H1 (cell line): Measurements from ENCODE around the gene HEPACAM. TPM values are rescaled to one million over a fixed set of nuclear protein-coding genes. Genes with fewer than 3 reads are reported as not detected.

Source experiments
- CHD1 ChIP-seq: IDR thresholded peaks from 2 replicates; pipeline ENCODE4 v1.6.1; 2012; ENCODE audit warnings: low read depth, low read length, improper control_type of control experiment
- CHD7 ChIP-seq: fragments of 300-600 bp; sonication (generic); IDR thresholded peaks from 2 replicates; pipeline ENCODE4 v1.7.1; 2012; ENCODE audit warnings: low read length, moderate library complexity, mild to moderate bottlenecking, inconsistent platforms; ENCODE audit not compliant: insufficient replicate concordance
- EP300 ChIP-seq, 2 experiments: IDR thresholded peaks; 1 replicate in 1 of 2; 2 replicates in 1 of 2; pipeline ENCODE4 v1.6.1; 2011 to 2012; ENCODE audit warnings: low read depth in 2 of 2, low read length in 2 of 2, mild to moderate bottlenecking in 2 of 2, borderline replicate concordance in 1 of 2, inconsistent platforms in 1 of 2, moderate library complexity in 1 of 2
- GTF2F1 ChIP-seq: IDR thresholded peaks from 2 replicates; pipeline ENCODE4 v1.6.1; 2012; ENCODE audit warnings: low read depth, low read length, improper control_type of control experiment, borderline replicate concordance
- HDAC2 ChIP-seq, 2 experiments: fragments of 300-600 bp in 1 of 2; sonication (generic) in 1 of 2; IDR thresholded peaks; 2 replicates each; pipeline ENCODE4 v1.6.1; 2011 to 2012; ENCODE audit warnings: low read depth in 2 of 2, low read length in 2 of 2, mild to moderate bottlenecking in 2 of 2, moderate library complexity in 2 of 2, borderline replicate concordance in 1 of 2, inconsistent platforms in 1 of 2
- MAFK ChIP-seq: IDR thresholded peaks from 2 replicates; pipeline ENCODE4 v1.6.1; 2012; ENCODE audit warnings: low read depth, mild to moderate bottlenecking, improper control_type of control experiment, low read length
- RBBP5 ChIP-seq: IDR thresholded peaks from 2 replicates; pipeline ENCODE4 v1.7.1; 2012; ENCODE audit warnings: low read depth, mild to moderate bottlenecking, inconsistent platforms, low read length, moderate library complexity, borderline replicate concordance
- SIRT6 ChIP-seq: IDR thresholded peaks from one replicate; pipeline ENCODE4 v1.7.1; 2012; ENCODE audit warnings: low read length, inconsistent platforms
- SIX5 ChIP-seq: IDR thresholded peaks from 2 replicates; pipeline ENCODE4 v1.6.1; 2011; ENCODE audit warnings: mild to moderate bottlenecking, low read depth, low read length
- TAF1 ChIP-seq: IDR thresholded peaks from 2 replicates; pipeline ENCODE4 v1.6.1; 2011; ENCODE audit warnings: mild to moderate bottlenecking, low read depth, low read length
- TBP ChIP-seq: IDR thresholded peaks from 2 replicates; pipeline ENCODE4 v1.6.1; 2011; ENCODE audit warnings: low read depth, low read length, improper control_type of control experiment
- polyA plus RNA-seq, 7 experiments: library from polyadenylated mRNA; depleted of rRNA in 3 of 7; stranded (reverse) in 5 of 7; unstranded in 2 of 7; fragments of >200 nt in 5 of 7; fragments of 200-250 nt in 2 of 7; gene quantifications; 1 replicate in 5 of 7; 2 replicates in 1 of 7; 4 replicates in 1 of 7; pipeline versions ENCODE4 v1.2.1 to v1.2.3, GENCODE V29; 2011 to 2013; ENCODE audit warnings: missing spikeins in 2 of 7, mixed read lengths in 2 of 7
- total RNA-seq: library from RNA; stranded (reverse); fragmentation: NEBNext Ultra II Directional; extraction: Animal tissue kit (Norgen Biotek cat#: 25700); gene quantifications from 2 replicates; pipeline ENCODE4 v1.2.1, GENCODE V29; 2021

Gene HEPACAM
- total and polyA plus RNA-seq, 2 of the 8 experiments (the other 6 are each of a cell fraction or from before 2014, with no cell fraction given) = not detected

- TF ChIP-seq CHD7 (no peak), SIRT6 (no peak), EP300 (IDR thresholded peaks at IDR 0.05; ENCODE audit: borderline replicate concordance in 1 of 2, low read depth in 2 of 2, low read length in 2 of 2) (no peak), GTF2F1 (no peak), HDAC2 (IDR thresholded peaks at IDR 0.05; ENCODE audit: borderline replicate concordance in 1 of 2, low read depth in 2 of 2, low read length in 2 of 2) (no peak), MAFK (no peak), TAF1 (no peak), SIX5 (no peak), TBP (no peak), CHD1 (no peak), RBBP5 (no peak)
Measured at GRCh38 chr11:124917115-124917637, 18.7 kb downstream of the HEPACAM start (continued).
